ENCODE data around the gene SEMA3G.
A peak's percentile ranks its signal among the peaks of the same experiment; 100 is the strongest.

SEMA3G gene

GRCh38 chr3:52451237-52452083 lies 6.6 kb upstream of the SEMA3G start:
- no peak for DNase-seq
- H3K9me3 ChIP-seq: no peaks in the 10 kb centered on the region
- H3K36me3 ChIP-seq: no peaks in the 10 kb centered on the region
- no peak overlapping the region for H3K4me3 ChIP-seq
- peaks cover 0 to 27% (median 18%) of the 10 kb centered on the region in 4 donors for H3K4me1 ChIP-seq
- intact Hi-C loops (cut with DNase I; ENCODE audit: low total_unique reads): loop anchor here (10.0 kb wide), 1 partner anchor 233 kb away; the partner anchor contains the start of genes GNL3 and PBRM1
- H3K27ac ChIP-seq: no peak overlapping the region
- TF ChIP-seq CTCF (IDR thresholded peaks at IDR 0.05): no peak
- no peaks in the 10 kb centered on the region for H3K27me3 ChIP-seq

GRCh38 chr3:52450489-52451236 lies 5.8 kb upstream of the SEMA3G start:
- Histone ChIP-seq H3K27ac (no peak overlapping the region), H3K27me3 (no peaks in the 10 kb centered on the region), H3K4me3 (no peak overlapping the region), H3K4me1 (peaks cover 0 to 26% (median 18%) of the 10 kb centered on the region in 4 donors), H3K36me3 (no peaks in the 10 kb centered on the region), H3K9me3 (no peaks in the 10 kb centered on the region)
- intact Hi-C loops (cut with DNase I; ENCODE audit: low total_unique reads): loop anchor here (10.0 kb wide), 1 partner anchor 234 kb away; the partner anchor contains the start of genes GNL3 and PBRM1
- DNase-seq: no peak
- TF ChIP-seq CTCF (IDR thresholded peaks at IDR 0.05): no peak

GRCh38 chr3:52447512-52448355 lies 2.8 kb upstream of the SEMA3G start:
- Histone ChIP-seq H3K27me3 (no peaks in the 10 kb centered on the region), H3K4me3 (no peak overlapping the region), H3K36me3 (no peaks in the 10 kb centered on the region), H3K9me3 (no peaks in the 10 kb centered on the region), H3K4me1 (peaks cover 0 to 15% (median 6%) of the 10 kb centered on the region in 4 donors), H3K27ac (no peak overlapping the region)
- intact Hi-C loops (cut with DNase I; ENCODE audit: low total_unique reads): loop anchor here (2.0 kb wide), 1 partner anchor 19 kb away; no protein-coding TSS in a partner anchor
- TF ChIP-seq CTCF (IDR thresholded peaks at IDR 0.05): no peak
- DNase-seq: no peak

GRCh38 chr3:52446631-52447511 lies 2.0 kb upstream of the SEMA3G start:
- Histone ChIP-seq H3K4me3 (no peak overlapping the region), H3K27me3 (no peaks in the 10 kb centered on the region), H3K27ac (no peak overlapping the region), H3K36me3 (no peaks in the 10 kb centered on the region), H3K4me1 (peaks cover 0 to 15% (median 6%) of the 10 kb centered on the region in 4 donors), H3K9me3 (no peaks in the 10 kb centered on the region)
- intact Hi-C loops (cut with DNase I; ENCODE audit: low total_unique reads): loop anchor here (2.0 kb wide), 1 partner anchor 18 kb away; no protein-coding TSS in a partner anchor
- peak in 1 of 2 donors; percentile 72 for DNase-seq
- peak; percentile 97 to 100 for TF ChIP-seq CTCF (IDR thresholded peaks at IDR 0.05)
